HG02798 (cell line): ENCODE measurements around the gene SERPINB1.
"Not testable (repeated sequence)": the region's sequence is repeated elsewhere in the genome, so short reads cannot be mapped to it uniquely, and the experiment has no call there.

Experiments
- ATAC-seq: cut with Tn5 transposase; IDR thresholded peaks from one replicate; pipeline ENCODE4 v1.9.1; 2021; ENCODE audit warnings: mild to moderate bottlenecking; ENCODE audit not compliant: unreplicated experiment, poor library complexity

Gene SERPINB1

DNA sequence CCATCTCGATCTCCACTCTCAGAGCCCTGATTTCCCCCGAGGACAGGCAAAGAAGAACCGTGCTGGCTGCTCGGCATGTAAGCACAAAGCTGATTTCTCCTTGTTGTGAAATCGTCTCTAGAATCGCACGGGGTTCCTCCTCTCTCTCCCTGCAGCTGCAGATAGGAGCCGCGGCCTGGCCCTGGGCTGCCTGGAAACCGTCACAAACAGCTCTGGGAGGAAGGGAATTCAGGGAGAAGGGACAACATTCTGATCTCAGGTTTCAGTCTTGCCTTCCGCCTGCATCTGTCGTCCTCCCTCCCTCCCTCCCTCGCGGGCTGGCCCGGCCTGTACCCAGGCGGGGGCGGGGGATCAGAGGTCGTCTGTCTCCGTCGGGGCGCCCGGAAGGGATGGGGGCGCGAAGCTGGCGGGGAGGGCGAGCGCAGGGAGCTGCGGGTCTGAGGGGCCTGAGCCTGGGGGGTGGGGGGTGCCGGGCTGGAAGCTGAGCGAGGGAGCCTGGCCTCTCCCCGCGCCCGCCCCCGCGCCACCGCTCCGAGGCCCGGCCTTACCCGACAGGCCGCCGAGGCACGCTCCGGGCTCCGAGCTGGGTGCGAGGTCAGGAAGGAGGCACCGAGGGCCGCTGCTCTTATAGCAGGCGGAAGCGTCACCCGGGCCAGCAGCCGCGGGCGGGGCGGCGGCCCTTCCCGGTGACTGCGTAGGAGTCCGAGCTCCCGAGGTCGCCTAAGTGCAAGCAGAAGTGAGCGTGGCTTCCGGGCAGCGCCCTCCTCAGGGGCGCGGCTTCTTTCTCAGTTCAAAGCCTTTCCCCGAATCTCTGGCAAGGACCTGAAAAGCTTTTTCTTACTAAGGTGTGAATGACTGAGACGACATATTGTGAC, at the start of gene SERPINB1:
Gene SERPINB1 (minus strand): TSS at position 600 of the 875 bp plus-strand sequence. CDS start 1,277 bp downstream, outside the sequence.
- peak; percentile 77 for ATAC-seq

- ATAC-seq, result no peak
Observed at GRCh38 chr6:2890976-2891767, 49.5 kb upstream of the SERPINB1 start.

- no peak for ATAC-seq
Observed at GRCh38 chr6:2885967-2886735, 44.5 kb upstream of the SERPINB1 start.

DNA sequence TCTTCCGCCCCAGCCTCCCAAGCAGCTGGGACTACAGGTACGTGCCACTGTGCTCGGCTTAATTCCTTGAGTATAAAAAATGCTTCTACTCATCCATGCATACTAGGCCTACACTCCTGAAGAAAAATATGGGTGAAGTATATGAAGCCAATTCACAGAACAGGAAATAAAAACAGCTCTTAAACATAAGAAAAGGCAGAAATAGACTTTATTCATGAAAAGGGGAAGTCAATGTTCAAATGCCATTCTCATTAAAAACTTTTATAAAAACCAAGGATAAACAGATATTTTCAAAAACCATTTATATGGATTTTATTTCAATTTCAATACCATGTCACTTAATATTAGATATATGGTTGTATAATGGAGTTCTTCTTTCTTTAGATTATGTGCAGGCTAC, 43.1 kb upstream of the SERPINB1 start:
- ATAC-seq, result no peak

DNA sequence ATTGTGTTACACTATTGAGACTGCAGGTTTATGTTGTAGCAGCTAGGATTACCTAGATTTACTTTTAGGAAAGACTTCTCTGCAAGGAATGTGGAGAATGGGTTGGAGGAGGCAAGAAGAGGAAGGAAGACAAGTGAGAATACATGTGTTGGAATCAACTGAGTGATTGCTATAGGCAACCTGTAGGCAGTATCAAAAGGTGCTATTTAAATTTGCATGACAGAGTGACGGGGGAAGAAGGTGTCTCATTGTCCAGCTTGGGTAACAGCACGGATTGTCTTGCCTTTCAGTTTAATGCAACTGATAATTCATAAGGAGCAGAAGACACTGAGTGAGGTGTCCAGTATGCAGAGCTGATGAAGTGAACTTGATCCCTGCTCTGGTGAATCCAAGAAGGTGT, 42.0 kb upstream of the SERPINB1 start:
- ATAC-seq, result no peak

DNA sequence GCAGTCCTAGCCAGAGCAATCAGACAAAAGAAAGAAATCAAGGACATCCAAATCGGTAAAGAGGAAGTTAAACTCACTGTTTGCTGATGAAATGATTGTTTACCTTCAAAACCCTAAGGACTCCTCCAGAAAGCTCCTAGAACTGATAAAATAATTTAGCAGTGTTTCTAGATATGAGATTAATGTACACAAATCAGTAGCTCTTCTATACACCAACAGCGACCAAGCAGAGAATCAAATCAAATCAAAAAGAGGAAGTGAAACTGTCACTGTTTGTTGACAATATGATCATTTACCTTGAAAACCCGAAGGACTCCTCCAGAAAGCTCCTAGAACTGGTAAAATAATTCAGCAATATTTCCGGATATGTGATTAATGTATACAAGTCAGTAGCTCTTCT, 39.8 kb upstream of the SERPINB1 start:
- ATAC-seq, result peak; percentile 61

DNA sequence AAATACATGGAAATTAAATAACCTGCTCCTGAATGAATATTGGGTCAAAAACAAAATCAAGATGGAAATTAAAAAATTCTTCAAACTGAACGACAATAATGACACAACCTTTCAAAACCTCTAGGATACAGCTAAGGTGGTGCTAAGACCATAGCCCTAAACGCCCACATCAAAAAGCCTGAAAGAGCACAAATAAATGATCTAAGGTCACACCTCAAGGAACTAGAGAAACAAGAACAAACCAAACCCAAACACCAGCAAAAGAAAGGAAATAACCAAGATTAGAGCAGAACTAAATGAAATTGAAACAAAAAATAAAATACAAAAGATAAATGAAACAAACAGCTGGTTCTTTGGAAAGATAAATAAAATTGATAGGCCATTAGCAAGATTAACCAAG, 38.5 kb upstream of the SERPINB1 start:
- not testable (repeated sequence) for ATAC-seq

DNA sequence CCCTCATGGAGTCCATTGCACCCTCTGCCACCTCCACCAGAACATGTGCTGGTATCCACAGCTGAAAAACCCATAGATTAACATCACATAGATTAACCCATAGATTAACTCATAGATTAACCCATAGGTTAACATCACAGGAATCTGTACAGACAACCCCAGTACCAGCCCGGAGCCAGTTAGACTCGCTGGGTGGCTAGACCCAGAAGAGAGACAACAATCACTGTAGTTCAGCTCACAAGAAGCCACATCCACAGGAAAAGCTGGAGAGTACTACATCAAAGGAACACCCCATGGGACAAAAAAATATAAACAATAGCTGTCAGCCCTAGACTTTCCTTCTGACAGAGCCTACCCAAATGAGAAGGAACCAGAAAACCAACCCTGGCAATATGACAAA, 36.3 kb upstream of the SERPINB1 start:
- no peak for ATAC-seq

DNA sequence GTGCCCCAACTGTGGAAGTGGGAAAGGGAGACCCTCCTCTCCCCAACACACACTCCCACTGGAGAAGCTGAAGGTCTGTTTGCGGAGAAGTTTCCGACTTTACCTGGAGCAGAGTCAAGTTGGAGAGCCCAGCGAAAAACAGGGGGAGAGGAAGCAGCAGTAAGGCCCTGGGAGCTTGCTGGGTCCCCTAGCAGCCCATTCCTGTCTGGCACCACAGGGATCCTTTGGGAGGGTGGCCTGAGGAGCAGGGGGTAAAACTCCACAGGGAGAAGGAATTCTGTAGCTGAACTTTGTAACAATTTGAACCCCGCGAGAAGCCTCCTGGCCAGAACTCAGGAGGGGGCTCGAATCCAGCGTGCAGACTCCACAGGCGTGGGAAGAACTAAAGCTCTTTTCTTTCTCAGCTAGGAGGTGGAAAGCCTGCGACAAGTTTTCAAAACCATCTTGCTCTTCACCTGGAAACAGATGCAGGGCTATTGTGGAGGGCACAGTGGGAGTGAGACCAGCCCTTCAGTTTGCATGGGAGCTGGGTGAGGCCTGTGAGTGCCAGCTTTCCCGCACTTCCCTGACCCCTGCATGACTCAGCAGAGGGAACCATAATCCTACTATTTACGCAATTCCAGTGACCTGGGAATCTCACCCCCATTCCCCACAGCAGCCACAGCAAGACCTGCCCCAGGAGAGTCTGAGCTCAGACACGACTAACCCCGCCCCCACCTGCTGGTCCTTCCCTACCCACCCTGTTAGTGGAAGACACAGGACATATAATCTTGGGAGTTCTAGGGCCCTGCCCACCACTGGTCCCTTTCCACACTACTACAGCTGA, 35.6 kb upstream of the SERPINB1 start:
- no peak for ATAC-seq

- ATAC-seq, result peak; percentile 61
Observed at GRCh38 chr6:2876210-2877056, 34.8 kb upstream of the SERPINB1 start.

GRCh38 chr6:2875359-2876191, 33.9 kb upstream of the SERPINB1 start:
- peak; percentile 34 for ATAC-seq

DNA sequence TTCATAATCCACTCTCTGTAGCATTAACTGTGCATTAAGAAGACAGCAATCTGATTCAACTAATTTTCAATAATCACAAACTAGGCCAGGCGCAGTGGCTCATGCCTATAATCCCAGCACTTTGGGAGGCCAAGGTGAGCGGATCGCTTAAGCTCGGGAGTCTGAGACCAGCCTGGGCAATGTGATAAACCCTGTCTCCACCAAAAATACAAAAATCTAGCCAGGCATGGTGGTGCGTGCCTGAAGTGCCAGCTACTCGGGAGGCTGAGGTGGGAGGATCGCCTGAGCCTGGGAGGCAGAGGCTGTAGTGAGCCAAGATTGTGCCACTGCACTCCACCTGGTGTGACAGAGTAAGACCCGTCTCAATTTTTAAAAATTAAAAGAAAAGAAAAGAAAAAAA, 32.0 kb upstream of the SERPINB1 start:
- no peak for ATAC-seq

DNA sequence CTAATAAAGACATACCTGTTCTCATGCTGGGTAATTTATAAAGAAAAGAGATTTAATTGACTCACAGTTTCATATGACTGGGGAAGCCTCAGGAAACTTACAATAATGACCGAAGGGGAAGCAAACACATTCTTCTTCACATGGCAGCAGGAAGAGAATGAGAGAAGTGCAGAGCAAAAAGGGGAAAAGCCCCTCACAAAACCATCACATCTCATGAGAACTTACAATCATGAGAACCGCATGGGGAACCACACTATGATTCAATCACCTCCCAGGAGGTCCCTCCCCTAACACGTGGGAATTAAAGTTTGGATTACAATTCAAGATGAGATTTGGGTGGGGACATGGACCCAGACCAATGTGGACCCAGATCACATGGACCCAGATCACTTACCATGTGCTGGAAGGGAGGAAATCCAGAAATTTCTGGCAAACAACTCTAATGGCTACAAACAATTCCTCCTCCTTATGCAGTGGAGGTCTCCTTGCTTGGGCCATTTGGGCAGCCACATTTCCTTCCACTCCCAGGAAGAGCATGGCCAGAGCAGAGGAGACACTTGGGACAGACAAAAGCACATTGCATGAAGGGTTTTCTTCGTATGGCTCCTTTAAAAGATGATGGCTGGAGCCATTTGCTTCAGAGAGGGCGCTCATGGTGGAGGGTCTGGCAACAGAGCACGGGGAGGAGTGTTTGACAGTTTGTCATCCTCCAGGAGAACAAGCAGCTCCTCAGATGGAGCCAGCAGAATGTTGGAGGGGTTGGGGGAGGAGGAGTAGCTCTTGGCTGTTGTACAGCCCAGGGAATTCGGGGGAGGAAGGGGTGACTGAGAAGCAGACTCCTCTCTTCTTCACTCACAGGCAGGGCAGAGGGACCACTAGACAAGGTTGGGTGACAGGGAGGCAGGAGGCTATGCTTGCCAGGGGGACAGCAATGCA, 31.0 kb upstream of the SERPINB1 start:
- no peak for ATAC-seq

GRCh38 chr6:2871953-2872352, 30.3 kb upstream of the SERPINB1 start:
- ATAC-seq, result no peak

DNA sequence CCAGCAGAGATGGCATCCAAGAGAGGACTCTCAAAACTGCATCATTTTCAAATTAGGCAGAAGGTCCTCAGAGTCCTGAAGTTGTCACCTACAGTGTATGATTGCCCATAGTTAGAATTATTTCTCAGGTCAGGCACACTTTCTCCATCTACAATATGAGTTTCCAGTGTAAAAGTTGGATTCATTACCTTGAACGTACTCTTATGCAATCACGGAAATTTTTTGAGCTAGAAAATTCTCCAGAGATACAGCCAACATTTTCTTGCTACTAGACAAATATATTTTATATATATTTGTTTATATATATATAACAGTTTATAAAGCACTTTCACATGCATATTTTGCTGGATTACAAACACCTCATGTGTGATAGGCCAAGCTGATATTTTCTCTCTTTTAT, 29.4 kb upstream of the SERPINB1 start:
- no peak for ATAC-seq

DNA sequence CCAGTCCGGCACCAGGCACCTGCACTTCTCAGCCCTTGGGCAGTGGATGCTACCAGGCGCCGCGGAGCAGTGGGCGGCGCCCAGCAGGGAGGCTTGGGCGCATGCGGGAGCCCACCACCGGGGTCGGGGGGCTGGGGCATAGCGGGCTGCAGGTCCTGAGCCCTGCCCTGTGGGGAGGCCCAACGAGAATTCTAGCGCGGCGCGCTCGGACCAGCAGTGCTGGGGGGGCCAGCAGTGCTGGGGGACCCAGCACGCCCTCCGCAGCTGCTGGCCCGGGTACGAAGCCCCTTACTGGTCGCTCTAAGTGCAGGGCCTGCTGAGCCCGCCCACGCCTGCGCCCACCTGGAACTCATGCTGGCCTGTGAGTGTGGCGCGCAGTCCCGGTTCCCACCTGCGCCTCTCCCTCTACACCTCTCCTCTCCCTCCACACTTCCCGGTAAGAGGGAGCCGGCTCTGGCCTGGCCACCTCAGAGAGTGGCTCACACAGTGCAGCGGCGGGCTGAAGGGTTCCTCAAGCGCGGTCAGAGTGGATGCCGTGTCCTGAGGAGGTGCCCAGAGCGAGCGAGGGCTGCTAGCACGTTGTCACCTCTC, 28.5 kb upstream of the SERPINB1 start:
- no peak for ATAC-seq

DNA sequence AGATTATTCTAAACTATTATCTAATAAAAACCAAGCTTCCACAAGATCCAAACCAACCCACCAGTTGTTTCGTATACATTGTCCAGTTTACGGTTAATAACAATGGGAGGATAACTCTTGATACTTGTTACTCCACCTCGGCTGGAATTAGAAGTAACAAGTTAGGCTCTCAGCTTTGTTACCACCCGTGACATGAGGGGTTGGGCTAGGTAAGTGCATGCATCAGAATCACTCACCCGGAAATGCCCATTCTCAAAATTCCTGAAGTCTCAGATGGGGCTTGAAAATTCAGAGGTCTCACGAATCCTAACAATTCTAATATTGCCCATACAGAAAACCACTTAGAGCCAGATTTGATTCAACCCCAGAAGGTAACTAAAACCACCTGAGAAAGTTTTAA, 27.0 kb upstream of the SERPINB1 start:
- no peak for ATAC-seq
